ENCODE results near the gene CCNQ. TPM values are rescaled to one million over a fixed set of nuclear protein-coding genes. Genes with fewer than 3 reads are reported as not detected.

The CCNQ gene
- total RNA-seq, 2 donors from 2014 or later, result 33.8 to 55.9 TPM

- Histone ChIP-seq H3K27me3 (replicated peaks; ENCODE audit: insufficient read depth) (no peaks in the 10 kb centered on the region), H3K27ac (no peak overlapping the region), H3K9me3 (no peaks in the 10 kb centered on the region), H3K36me3 (no peaks in the 10 kb centered on the region), H3K4me3 (peak overlapping the region in 1 of 2 donors; percentile 7), H3K4me1 (replicated peaks) (no peaks in the 10 kb centered on the region)
- intact Hi-C loops (cut with DNase I), result no loop called here
- TF ChIP-seq POLR2AphosphoS5 (IDR thresholded peaks at IDR 0.05) (no peak), CTCF (IDR thresholded peaks at IDR 0.05) (no peak), POLR2A (IDR thresholded peaks at IDR 0.05) (no peak)
- DNase-seq (ENCODE audit: low spot score), result no peak
- WGBS, result under 1% methylated on average over 26 of the region's 62 CpGs
Observed at GRCh38 chrX:153642051-153642654, 43.2 kb upstream of the CCNQ start.

- no peak for DNase-seq (ENCODE audit: low spot score)
- H3K27ac ChIP-seq, result no peak overlapping the region
- 23% methylated on average over 8 of the region's 8 CpGs for WGBS
- H3K36me3 ChIP-seq, result no peaks in the 10 kb centered on the region
- no peaks in the 10 kb centered on the region for H3K9me3 ChIP-seq
- H3K4me3 ChIP-seq, result no peak overlapping the region
- no peak for TF ChIP-seq CTCF (IDR thresholded peaks at IDR 0.05)
- TF ChIP-seq POLR2AphosphoS5 (IDR thresholded peaks at IDR 0.05), result no peak
- no peak for TF ChIP-seq POLR2A (IDR thresholded peaks at IDR 0.05)
- H3K4me1 ChIP-seq (replicated peaks), result no peaks in the 10 kb centered on the region
- intact Hi-C loops (cut with DNase I), result no loop called here
- H3K27me3 ChIP-seq (replicated peaks; ENCODE audit: insufficient read depth), result no peaks in the 10 kb centered on the region
Observed at GRCh38 chrX:153641627-153642026, 42.7 kb upstream of the CCNQ start.

GRCh38 chrX:153640736-153641575 is 42.0 kb upstream of the CCNQ start:
- Histone ChIP-seq H3K36me3 (no peaks in the 10 kb centered on the region), H3K4me3 (no peak overlapping the region), H3K9me3 (no peaks in the 10 kb centered on the region), H3K27me3 (replicated peaks; ENCODE audit: insufficient read depth) (no peaks in the 10 kb centered on the region), H3K27ac (no peak overlapping the region), H3K4me1 (replicated peaks) (no peaks in the 10 kb centered on the region)
- WGBS, result 66% methylated on average over 12 of the region's 26 CpGs
- DNase-seq (ENCODE audit: low spot score), result no peak
- no peak for TF ChIP-seq CTCF (IDR thresholded peaks at IDR 0.05)
- no peak for TF ChIP-seq POLR2AphosphoS5 (IDR thresholded peaks at IDR 0.05)
- TF ChIP-seq POLR2A (IDR thresholded peaks at IDR 0.05), result no peak
- intact Hi-C loops (cut with DNase I), result no loop called here

GRCh38 chrX:153640045-153640686 is 41.2 kb upstream of the CCNQ start:
- Histone ChIP-seq H3K27me3 (replicated peaks; ENCODE audit: insufficient read depth) (no peaks in the 10 kb centered on the region), H3K36me3 (no peaks in the 10 kb centered on the region), H3K9me3 (no peaks in the 10 kb centered on the region), H3K27ac (no peak overlapping the region), H3K4me3 (no peak overlapping the region), H3K4me1 (replicated peaks) (no peaks in the 10 kb centered on the region)
- 92% methylated on average over 10 of the region's 23 CpGs for WGBS
- DNase-seq (ENCODE audit: low spot score), result no peak
- TF ChIP-seq POLR2AphosphoS5 (IDR thresholded peaks at IDR 0.05), result no peak
- no peak for TF ChIP-seq POLR2A (IDR thresholded peaks at IDR 0.05)
- no peak for TF ChIP-seq CTCF (IDR thresholded peaks at IDR 0.05)
- intact Hi-C loops (cut with DNase I), result no loop called here
